ENCODE data around the gene WNK2.

Gene WNK2

GRCh38 chr9:93264338-93265125, 80.6 kb downstream of the WNK2 start:
- no peak for DNase-seq

- DNase-seq: no peak
These were observed 81.5 kb downstream of the WNK2 start for GRCh38 chr9:93265301-93265971.

- no peak for DNase-seq
These were observed 82.0 kb downstream of the WNK2 start for GRCh38 chr9:93265972-93266371.

- no peak for DNase-seq
These were observed 82.6 kb downstream of the WNK2 start for GRCh38 chr9:93266521-93267001.

- DNase-seq: no peak
These were observed 83.2 kb downstream of the WNK2 start for GRCh38 chr9:93267091-93267541.

- DNase-seq: no peak
These were observed 84.0 kb downstream of the WNK2 start for GRCh38 chr9:93267681-93268505.

GRCh38 chr9:93268551-93269314, 84.8 kb downstream of the WNK2 start:
- no peak for DNase-seq

- no peak for DNase-seq
These were observed 87.0 kb downstream of the WNK2 start for GRCh38 chr9:93270976-93271375.

- DNase-seq: no peak
These were observed 93.0 kb downstream of the WNK2 start for GRCh38 chr9:93276973-93277372.

- no peak for DNase-seq
These were observed 94.2 kb downstream of the WNK2 start for GRCh38 chr9:93278144-93278543.

- DNase-seq: no peak
These were observed 96.8 kb downstream of the WNK2 start for GRCh38 chr9:93280661-93281259.

GRCh38 chr9:93286252-93287188, 102.6 kb downstream of the WNK2 start:
- no peak for DNase-seq

- no peak for DNase-seq
These were observed 103.2 kb downstream of the WNK2 start for GRCh38 chr9:93287189-93287552.

- no peak for DNase-seq
These were observed 103.7 kb downstream of the WNK2 start for GRCh38 chr9:93287593-93287992.

- no peak for DNase-seq
These were observed 104.4 kb downstream of the WNK2 start for GRCh38 chr9:93288341-93288740.

- no peak for DNase-seq
These were observed 105.2 kb downstream of the WNK2 start for GRCh38 chr9:93288891-93289883.

GRCh38 chr9:93290495-93291434, 106.8 kb downstream of the WNK2 start:
- no peak for DNase-seq

Data from anterior cingulate cortex (tissue), 58 donors.